ENCODE results near the gene AMER2. TPM values are rescaled to one million over a fixed set of nuclear protein-coding genes. Genes with fewer than 3 reads are reported as not detected.

AMER2 gene
- total RNA-seq = under 0.01 TPM in 1 of 2 replicates, not detected in the other

GRCh38 chr13:25171517-25172302 is at the start of gene AMER2:
Gene AMER2 (minus strand): TSS chr13:25172288. CDS start chr13:25171619, 669 bp downstream.
- no peak for DNase-seq (ENCODE audit: extremely low read depth, low read depth, low spot score)

GRCh38 chr13:25218019-25218418 is 45.9 kb upstream of the AMER2 start:
- DNase-seq (ENCODE audit: extremely low read depth, low read depth, low spot score) = no peak

DNA sequence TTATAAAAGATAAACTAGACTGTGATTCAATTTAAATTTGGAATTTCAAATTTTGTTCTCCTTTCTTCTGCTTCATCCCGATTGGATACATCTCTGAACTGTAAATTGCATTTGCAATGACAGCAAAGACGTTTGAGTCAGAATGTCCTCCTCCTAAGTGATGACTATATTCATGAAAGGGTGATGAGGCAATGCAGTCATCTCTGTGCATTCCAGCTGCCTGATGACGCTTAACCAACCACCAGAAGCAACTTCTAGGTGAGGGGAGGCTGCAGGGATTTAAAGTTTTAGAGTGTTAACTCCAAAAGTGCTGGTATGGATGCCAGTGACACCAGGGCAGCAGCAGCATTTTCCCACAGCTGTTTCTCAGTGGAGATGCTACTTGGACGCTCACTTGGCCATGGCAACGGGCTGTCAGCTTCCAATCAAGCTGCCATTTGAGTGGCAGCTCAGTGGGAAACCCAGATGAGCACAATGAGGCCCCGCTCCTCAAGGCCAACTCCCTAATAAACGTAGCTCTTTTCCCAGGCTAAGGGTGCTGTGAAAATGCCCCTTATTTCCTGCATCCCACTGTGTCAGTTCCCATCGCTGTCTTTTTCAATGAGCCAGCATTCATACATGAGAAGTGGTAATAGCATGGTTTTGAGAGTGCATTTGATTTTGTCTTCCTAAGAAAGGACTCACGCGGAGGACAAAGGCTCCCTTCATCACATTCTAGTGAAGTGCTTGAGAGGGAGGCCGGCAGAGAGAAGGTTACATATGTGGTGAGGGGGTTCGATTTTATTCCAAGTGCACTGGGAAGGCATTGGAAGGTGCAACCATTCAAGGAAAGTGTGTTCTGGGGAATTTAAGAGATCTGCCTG is 45.2 kb upstream of the AMER2 start:
- DNase-seq (ENCODE audit: extremely low read depth, low read depth, low spot score) = no peak

DNA sequence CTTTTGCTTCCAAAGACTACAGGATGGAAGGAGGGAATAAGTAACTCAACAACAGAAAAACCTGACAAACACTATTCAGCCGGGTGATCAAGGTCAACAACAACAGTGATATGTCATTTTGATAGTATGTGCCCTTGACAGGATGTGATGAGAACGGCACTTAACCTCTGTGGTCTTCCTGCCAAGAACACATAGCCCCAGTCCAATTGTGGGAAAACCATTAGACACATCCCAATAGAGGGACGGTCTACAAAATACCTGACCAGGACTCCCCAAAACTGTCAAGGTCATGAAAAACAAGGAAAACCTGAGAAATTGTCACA is 43.1 kb upstream of the AMER2 start:
- DNase-seq (ENCODE audit: extremely low read depth, low read depth, low spot score) = no peak

DNA sequence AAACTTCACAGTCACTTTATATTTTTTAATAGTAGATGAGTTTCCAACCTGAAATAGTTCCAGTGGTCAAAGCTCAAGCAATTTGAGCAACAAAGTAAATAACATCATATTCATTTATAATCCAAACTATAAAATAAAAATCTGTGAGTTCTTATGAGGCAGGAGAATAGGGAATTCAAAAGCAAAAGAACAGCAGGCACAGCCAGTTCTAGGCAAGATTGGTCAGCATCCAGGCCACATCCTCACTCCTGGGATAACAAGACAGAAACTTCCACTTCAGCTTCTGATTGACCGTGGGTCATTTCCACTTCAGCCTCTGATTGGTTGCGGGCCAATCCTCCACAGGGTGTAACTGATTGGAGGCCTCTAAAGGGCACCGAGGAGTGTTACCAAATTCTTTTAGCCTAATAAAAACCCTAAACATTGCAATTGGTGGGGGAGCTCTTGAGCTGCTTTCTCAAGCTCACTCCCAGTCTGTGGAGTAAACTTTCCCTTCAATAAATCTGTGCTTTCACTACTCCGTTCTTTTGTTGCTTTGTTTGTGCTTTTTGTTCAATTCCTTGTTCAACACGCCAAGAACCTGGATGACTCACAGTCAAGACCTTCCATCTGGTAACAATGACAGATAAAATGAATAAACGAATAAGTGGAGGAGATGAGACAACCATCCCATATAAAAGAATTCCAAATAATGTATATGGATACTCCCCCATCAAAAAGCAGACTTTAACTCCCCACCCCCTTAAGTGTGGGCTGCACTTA is 42.6 kb upstream of the AMER2 start:
- no peak for DNase-seq (ENCODE audit: extremely low read depth, low read depth, low spot score)

DNA sequence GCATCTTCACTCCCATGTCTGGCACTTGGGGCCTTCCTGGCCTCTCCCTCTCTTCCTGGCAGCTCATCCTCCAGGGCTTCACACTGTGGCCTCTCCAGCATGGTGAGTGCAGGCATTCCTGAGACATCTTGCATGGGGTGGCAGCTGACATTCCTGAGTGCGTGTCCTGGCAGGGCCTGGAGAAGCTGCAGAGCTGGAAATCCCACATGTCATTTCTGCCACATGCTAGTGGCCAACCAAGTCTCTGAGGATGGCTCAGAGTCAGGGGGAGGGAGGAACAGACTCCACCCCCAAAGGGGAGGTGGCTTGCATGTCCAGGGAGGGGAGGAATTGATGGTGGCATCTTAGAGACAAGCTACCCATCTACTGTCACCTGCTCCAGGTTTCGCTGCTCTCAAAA is 41.6 kb upstream of the AMER2 start:
- DNase-seq (ENCODE audit: extremely low read depth, low read depth, low spot score) = no peak

DNA sequence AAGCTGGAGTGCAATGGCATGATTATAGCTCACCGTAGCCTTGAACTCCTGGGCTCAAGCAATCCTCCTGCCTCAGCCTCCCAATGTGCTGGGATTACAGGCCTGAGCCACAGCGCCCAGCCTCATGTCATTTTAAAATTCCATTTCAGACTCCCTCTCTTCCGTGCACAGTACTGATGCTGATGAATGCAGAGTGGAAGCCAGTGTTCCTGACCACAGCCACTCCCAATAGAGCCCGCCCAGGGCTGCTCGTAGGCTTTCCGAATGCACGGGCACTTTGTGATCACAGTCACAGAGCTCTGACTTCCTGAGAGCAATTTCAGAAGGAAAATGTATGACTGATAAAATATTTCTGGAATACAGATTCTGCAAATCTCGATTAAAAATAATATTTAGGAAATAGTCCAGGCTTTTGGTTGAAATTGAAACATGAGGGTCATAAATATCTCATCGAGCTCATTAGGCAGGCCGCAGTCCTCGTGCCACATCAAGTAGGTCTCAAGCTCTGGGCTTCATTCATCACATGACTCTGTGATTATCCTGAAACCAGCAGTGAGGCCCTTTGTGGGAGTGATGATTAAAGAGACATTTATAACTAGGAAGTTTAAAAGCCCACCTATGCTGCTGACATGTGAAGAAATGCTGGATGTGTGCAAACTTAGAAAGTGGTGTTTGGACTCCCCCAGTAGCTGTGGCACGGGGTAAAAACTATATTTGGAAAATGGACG is 38.9 kb upstream of the AMER2 start:
- DNase-seq (ENCODE audit: extremely low read depth, low read depth, low spot score) = no peak

GRCh38 chr13:25207291-25207810 is 35.3 kb upstream of the AMER2 start:
- no peak for DNase-seq (ENCODE audit: extremely low read depth, low read depth, low spot score)

DNA sequence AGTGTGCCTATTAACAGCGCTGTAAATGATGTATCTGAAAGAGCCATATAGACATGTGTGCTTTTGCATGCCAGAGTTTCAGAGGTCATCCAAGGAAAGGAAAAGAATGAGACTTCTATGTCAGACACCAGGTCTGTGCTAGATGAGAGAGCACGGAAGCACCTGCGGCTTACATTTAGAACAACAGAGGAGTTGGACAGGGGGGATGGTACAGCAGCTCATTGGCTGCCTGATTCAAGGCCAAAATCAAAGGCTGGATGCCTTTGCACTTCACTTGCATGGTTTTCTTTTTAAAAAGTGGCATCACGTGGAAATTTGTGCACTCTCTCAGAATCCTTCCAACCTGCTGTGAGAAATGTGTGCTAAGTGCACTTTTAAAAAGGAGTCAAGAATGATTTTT is 32.8 kb upstream of the AMER2 start:
- DNase-seq (ENCODE audit: extremely low read depth, low read depth, low spot score) = no peak

GRCh38 chr13:25203127-25203740 is 31.1 kb upstream of the AMER2 start:
- no peak for DNase-seq (ENCODE audit: extremely low read depth, low read depth, low spot score)

GRCh38 chr13:25200783-25201182 is 28.7 kb upstream of the AMER2 start:
- no peak for DNase-seq (ENCODE audit: extremely low read depth, low read depth, low spot score)

DNA sequence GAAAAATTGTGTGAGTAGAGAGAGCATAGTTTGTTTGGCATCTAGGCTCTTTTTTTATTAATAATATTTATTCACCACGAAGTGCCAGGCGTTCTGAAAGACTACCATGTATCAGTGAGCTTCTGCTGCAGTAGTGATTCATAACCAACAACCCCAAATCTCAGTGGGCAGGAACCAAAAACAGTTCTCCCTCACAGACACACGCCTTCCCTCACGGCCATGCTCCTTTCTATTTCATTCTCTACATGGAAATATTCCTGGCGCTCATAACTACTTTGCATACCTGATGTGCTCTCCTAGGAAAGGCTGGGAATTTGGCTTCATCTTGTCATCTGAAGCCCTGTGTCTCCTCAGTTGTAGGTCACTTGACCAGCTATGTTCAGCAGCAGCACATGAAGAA is 26.6 kb upstream of the AMER2 start:
- no peak for DNase-seq (ENCODE audit: extremely low read depth, low read depth, low spot score)

DNA sequence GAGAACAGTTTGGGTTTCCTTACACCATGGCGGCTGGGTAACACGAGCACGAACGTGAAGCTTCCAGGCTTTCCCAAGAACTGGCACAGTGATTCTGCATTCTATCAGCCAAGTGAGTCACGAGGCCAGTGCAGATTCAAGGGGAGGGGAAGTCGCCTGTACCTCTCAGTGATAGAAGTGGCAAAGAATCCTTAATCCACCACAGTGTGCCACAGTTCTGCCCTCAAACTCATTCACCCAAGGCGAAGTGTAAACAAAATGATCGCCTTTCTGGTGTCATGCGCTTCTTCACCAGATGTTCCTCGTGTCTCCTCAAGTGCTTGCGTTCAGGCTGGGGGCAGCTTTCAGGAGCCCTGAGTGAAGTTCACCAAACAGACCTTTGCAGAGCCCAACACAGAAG is 24.9 kb upstream of the AMER2 start:
- DNase-seq (ENCODE audit: extremely low read depth, low read depth, low spot score) = no peak

- DNase-seq (ENCODE audit: extremely low read depth, low read depth, low spot score) = no peak
These were observed 20.8 kb upstream of the AMER2 start for GRCh38 chr13:25192936-25193335.

- DNase-seq (ENCODE audit: extremely low read depth, low read depth, low spot score) = no peak
These were observed 20.4 kb upstream of the AMER2 start for GRCh38 chr13:25192489-25192888.

GRCh38 chr13:25192052-25192451 is 20.0 kb upstream of the AMER2 start:
- DNase-seq (ENCODE audit: extremely low read depth, low read depth, low spot score) = no peak

DNA sequence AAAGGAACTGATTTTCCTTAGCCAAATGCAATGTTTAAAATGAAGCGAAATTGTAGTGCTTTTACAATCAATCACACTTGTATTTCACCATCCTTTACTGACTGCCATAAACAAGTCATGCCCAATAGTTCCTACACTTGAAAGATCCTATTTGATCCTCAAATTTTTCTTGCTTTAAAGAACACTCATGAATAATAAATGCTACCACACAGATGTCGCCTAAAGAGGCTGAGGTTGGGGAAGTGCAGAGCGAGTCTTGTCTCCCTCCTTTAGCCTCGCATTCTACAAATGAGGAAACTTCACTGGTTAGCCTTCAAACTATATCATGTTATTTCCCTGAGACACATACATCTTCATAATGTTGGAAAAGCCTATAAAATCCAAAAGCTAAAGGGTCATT is 18.7 kb upstream of the AMER2 start:
- DNase-seq (ENCODE audit: extremely low read depth, low read depth, low spot score) = no peak

DNA sequence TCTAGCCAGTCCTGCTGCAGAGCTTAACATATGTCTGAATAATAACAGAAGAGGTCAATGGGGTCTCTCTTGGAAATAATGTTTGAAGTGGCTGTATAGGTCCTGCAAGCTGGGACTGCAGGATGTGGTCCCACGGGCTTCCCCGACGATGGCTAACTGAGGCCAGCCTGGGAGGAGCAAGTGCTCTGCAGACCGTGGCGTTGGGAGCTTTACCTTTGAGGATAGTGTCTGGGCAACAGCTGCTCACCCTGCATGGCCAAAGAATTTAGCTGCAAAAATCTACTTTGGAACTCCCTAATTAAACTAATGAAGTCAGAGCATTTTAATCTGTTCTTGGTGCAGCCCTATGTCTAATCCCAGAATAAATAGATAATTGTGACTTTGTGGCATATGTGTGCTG is 18.2 kb upstream of the AMER2 start:
- DNase-seq (ENCODE audit: extremely low read depth, low read depth, low spot score) = no peak

GRCh38 chr13:25187596-25187995 is 15.5 kb upstream of the AMER2 start:
- no peak for DNase-seq (ENCODE audit: extremely low read depth, low read depth, low spot score)

GRCh38 chr13:25186187-25186586 is 14.1 kb upstream of the AMER2 start:
- DNase-seq (ENCODE audit: extremely low read depth, low read depth, low spot score) = no peak
